HG02938 (cell line): ENCODE data around the gene LIN28A.

Experiments used
- ATAC-seq: cut with Tn5 transposase; IDR thresholded peaks from one replicate; pipeline ENCODE4 v1.9.1; 2021; ENCODE audit warnings: mild to moderate bottlenecking, moderate library complexity; ENCODE audit not compliant: unreplicated experiment

LIN28A gene

GRCh38 chr1:26477446-26478152 lies 67.0 kb downstream of the LIN28A start:
- ATAC-seq = no peak

GRCh38 chr1:26478159-26478558 lies 67.5 kb downstream of the LIN28A start:
- no peak for ATAC-seq

- no peak for ATAC-seq
Measured at GRCh38 chr1:26478988-26479387, 68.4 kb downstream of the LIN28A start.
